HEK293 (cell line): ENCODE data around the gene SYNE3.

Experiments used
- HOXA7 ChIP-seq: sonication (generic); formaldehyde crosslinking; IDR thresholded peaks from 2 replicates; pipeline ENCODE4 v1.8.1; 2022; ENCODE audit warnings: missing genetic modification reagents, borderline replicate concordance
- KLF1 ChIP-seq: fragments of 450-650 bp; formaldehyde crosslinking; IDR thresholded peaks from 2 replicates; pipeline ENCODE4 v1.5.1; 2016; ENCODE audit warnings: missing biosample characterization, missing genetic modification characterization
- ZBTB21 ChIP-seq: fragments of 450-650 bp; formaldehyde crosslinking; IDR thresholded peaks from 2 replicates; pipeline ENCODE4 v1.5.1; 2017; ENCODE audit warnings: missing biosample characterization, missing genetic modification characterization
- ZBTB7A ChIP-seq: fragments of 450-650 bp; formaldehyde crosslinking; IDR thresholded peaks from 2 replicates; pipeline ENCODE4 v1.5.1; 2016; ENCODE audit warnings: low read depth, missing biosample characterization, missing genetic modification characterization
- ZNF157 ChIP-seq: fragments of 450-650 bp; formaldehyde crosslinking; IDR thresholded peaks from 2 replicates; pipeline ENCODE4 v1.5.1; 2016; ENCODE audit warnings: missing biosample characterization, missing genetic modification characterization
- ZNF19 ChIP-seq: fragments of 450-650 bp; formaldehyde crosslinking; IDR thresholded peaks from 2 replicates; pipeline ENCODE4; 2016; ENCODE audit warnings: missing biosample characterization, missing genetic modification characterization, low read depth
- TF ChIP-seq, protein P1 (sequence below): fragments of 450-650 bp; formaldehyde crosslinking; IDR thresholded peaks from 2 replicates; pipeline ENCODE4 v1.5.1; 2016; ENCODE audit warnings: missing biosample characterization, missing genetic modification characterization
- TF ChIP-seq, protein P2 (sequence below): sonication (generic); formaldehyde crosslinking; IDR thresholded peaks from 2 replicates; pipeline ENCODE4 v1.8.1; 2022; ENCODE audit warnings: mild to moderate bottlenecking, moderate library complexity, missing genetic modification reagents

DNA sequence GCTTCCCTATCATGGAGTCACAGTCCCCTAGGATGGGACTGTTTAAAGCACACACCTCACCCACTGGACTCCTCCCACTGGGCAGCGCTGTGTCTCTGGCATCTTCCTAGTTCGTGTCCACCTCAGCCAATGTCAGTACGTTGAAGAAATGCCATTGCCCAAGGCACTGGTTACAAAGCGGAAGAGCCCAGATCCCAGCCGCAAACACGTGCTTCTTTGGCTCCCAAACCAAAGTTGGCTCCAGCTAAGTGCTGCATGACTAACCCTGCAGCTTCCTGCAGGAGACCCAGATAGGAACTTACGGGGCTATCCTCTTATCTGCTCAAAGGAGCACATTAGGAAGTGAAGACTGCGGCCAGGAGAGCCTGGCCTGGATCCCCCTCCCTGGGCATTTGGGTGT is 9.3 kb downstream of the SYNE3 start:
- TF ChIP-seq, protein P1, sequence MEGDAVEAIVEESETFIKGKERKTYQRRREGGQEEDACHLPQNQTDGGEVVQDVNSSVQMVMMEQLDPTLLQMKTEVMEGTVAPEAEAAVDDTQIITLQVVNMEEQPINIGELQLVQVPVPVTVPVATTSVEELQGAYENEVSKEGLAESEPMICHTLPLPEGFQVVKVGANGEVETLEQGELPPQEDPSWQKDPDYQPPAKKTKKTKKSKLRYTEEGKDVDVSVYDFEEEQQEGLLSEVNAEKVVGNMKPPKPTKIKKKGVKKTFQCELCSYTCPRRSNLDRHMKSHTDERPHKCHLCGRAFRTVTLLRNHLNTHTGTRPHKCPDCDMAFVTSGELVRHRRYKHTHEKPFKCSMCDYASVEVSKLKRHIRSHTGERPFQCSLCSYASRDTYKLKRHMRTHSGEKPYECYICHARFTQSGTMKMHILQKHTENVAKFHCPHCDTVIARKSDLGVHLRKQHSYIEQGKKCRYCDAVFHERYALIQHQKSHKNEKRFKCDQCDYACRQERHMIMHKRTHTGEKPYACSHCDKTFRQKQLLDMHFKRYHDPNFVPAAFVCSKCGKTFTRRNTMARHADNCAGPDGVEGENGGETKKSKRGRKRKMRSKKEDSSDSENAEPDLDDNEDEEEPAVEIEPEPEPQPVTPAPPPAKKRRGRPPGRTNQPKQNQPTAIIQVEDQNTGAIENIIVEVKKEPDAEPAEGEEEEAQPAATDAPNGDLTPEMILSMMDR (tag by site-specific recombination), result no peak
- no peak for TF ChIP-seq ZBTB21 (tag by site-specific recombination)
- no peak for TF ChIP-seq HOXA7 (CRISPR knock-in tag)
- TF ChIP-seq, protein P2, sequence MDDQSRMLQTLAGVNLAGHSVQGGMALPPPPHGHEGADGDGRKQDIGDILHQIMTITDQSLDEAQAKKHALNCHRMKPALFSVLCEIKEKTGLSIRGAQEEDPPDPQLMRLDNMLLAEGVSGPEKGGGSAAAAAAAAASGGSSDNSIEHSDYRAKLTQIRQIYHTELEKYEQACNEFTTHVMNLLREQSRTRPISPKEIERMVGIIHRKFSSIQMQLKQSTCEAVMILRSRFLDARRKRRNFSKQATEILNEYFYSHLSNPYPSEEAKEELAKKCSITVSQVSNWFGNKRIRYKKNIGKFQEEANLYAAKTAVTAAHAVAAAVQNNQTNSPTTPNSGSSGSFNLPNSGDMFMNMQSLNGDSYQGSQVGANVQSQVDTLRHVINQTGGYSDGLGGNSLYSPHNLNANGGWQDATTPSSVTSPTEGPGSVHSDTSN (CRISPR knock-in tag), result no peak
- no peak for TF ChIP-seq ZNF19 (tag by site-specific recombination)
- TF ChIP-seq ZBTB7A (tag by site-specific recombination), result no peak
- no peak for TF ChIP-seq ZNF157 (tag by site-specific recombination)
- no peak for TF ChIP-seq KLF1 (tag by site-specific recombination)
